Prostate gland (tissue), 2 donors: ENCODE measurements around the gene COL25A1.

Experiments used
- POLR2A ChIP-seq: fragments of 450-650 bp; IDR thresholded peaks from one replicate; pipeline ENCODE4 v1.6.1; 2016; ENCODE audit warnings: antibody characterized with exemption, mild to moderate bottlenecking
- POLR2AphosphoS5 ChIP-seq: sonication (generic); formaldehyde crosslinking; IDR thresholded peaks from one replicate; pipeline ENCODE4 v1.6.1; 2017; ENCODE audit warnings: antibody characterized with exemption
- TF ChIP-seq, protein P1 (sequence below), 4 experiments: fragments of 200-600 bp in 2 of 4; fragments of 450-650 bp in 2 of 4; sonication (generic) in 2 of 4; IDR thresholded peaks; 1 replicate in 3 of 4; 2 replicates in 1 of 4; pipeline ENCODE4 v1.5.1; 2016 to 2019; ENCODE audit warnings: antibody characterized with exemption in 4 of 4, mild to moderate bottlenecking in 2 of 4, moderate library complexity in 2 of 4

- TF ChIP-seq, protein P1, sequence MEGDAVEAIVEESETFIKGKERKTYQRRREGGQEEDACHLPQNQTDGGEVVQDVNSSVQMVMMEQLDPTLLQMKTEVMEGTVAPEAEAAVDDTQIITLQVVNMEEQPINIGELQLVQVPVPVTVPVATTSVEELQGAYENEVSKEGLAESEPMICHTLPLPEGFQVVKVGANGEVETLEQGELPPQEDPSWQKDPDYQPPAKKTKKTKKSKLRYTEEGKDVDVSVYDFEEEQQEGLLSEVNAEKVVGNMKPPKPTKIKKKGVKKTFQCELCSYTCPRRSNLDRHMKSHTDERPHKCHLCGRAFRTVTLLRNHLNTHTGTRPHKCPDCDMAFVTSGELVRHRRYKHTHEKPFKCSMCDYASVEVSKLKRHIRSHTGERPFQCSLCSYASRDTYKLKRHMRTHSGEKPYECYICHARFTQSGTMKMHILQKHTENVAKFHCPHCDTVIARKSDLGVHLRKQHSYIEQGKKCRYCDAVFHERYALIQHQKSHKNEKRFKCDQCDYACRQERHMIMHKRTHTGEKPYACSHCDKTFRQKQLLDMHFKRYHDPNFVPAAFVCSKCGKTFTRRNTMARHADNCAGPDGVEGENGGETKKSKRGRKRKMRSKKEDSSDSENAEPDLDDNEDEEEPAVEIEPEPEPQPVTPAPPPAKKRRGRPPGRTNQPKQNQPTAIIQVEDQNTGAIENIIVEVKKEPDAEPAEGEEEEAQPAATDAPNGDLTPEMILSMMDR (IDR thresholded peaks at IDR 0.05) = no peak
- TF ChIP-seq POLR2A (no peak), POLR2AphosphoS5 (no peak)
Measured at GRCh38 chr4:109079201-109079600, 223.3 kb downstream of the COL25A1 start.
